ENCODE data around the gene FADD.

Gene FADD

DNA sequence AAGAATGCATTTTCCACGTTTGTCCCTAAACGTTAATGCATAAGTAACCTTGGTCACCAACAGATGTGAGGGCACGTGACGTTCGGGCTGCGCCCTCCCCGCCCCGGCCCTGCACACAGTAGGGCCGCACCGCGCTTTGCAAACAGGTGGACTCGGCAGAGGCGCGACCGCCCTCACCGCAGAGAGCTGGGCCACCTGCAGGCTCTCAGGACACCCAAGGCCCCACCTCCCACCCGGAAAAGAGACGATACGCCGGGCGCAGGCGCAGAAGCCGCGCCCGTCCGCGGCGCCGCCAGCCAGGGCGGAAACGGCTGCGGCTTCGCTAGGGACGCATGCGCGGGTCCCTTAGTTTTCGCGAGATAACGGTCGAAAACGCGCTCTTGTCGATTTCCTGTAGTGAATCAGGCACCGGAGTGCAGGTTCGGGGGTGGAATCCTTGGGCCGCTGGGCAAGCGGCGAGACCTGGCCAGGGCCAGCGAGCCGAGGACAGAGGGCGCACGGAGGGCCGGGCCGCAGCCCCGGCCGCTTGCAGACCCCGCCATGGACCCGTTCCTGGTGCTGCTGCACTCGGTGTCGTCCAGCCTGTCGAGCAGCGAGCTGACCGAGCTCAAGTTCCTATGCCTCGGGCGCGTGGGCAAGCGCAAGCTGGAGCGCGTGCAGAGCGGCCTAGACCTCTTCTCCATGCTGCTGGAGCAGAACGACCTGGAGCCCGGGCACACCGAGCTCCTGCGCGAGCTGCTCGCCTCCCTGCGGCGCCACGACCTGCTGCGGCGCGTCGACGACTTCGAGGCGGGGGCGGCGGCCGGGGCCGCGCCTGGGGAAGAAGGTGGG, at the start of gene FADD:
FADD (plus strand) TSS at position 377 of the 831 bp plus-strand sequence; CDS start at position 541, 164 bp downstream.
- DNase-seq: peak; percentile 98

DNA sequence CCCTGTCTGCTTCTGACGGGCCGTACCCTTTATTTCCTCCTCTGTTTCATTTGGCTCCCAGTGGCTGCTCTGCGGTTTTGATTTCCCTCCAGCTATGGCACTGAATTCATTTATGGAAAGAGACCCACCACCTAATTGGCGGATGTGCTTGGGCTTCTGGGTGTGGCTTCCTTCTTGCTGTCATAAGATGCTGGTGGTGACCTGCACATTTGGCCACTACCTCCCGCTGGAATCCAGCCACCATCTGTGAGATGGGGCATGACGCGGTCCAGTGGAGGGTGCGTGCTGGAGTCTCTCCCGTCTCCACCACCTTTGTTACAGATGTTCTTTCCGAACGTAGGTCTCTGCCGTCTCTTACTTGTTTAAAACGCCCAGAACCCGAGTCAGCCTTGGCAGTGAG, 47.7 kb upstream of the FADD start:
- DNase-seq: no peak

DNA sequence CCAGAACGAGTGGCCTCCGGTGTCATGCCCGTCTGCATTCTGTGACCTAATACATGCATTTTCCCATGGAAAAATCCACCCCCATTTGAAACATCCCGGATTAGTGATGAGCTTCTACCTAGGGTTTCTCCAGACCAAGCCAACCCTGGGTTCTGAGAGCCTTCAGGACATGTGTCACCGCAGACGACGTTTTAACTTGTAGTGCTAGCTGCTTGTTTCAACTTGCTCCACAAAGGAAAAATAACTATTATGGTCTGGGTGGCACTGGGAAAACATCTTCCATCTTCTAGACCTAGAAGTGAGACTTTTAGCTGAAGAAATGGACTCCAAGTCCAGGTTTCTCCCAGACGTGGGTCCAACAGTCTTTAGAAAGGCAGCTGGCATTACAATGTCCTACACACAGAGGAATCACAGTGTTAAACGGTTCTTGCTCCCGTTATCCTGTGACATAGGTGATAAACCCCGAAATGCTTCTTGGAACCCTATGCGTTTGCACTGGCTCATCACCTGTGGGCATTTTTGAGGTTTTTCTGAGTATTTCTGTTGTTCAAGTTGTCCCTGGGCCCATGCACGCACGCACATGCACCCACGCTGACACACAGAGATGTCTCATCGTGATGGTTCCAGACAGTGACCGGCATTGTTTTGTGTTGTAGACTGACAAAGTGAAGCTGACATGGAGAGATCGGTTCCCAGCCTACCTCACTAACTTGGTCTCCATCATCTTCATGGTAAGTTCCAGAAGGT, 46.6 kb upstream of the FADD start:
- no peak for DNase-seq

DNA sequence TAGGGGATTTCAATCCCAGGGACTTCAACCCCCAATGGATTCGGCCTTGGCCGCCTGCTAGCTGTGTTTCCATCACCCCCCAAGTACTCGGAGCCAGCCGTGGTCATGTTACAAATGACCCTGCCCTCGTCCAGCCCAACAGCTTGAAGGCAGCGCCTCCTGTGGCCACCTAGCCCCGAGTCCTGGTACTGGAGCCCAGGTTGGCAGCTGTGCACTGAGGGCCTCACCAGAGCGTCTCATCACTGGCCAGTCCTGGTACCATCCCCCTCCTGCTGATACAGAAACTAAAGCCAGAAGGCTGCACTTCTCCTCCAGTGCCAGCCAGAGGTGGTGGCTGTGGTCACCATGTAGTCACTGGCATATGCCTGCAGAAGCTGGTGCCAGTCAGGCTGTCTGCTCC, 44.9 kb upstream of the FADD start:
- peak; percentile 36 for DNase-seq

- no peak for DNase-seq
Observed at GRCh38 chr11:70158757-70159389, 44.2 kb upstream of the FADD start.

GRCh38 chr11:70159627-70160570, 43.2 kb upstream of the FADD start:
- no peak for DNase-seq

- no peak for DNase-seq
Observed at GRCh38 chr11:70161043-70161625, 42.0 kb upstream of the FADD start.

GRCh38 chr11:70164705-70165104, 38.4 kb upstream of the FADD start:
- DNase-seq: no peak

- no peak for DNase-seq
Observed at GRCh38 chr11:70167120-70167519, 36.0 kb upstream of the FADD start.

DNA sequence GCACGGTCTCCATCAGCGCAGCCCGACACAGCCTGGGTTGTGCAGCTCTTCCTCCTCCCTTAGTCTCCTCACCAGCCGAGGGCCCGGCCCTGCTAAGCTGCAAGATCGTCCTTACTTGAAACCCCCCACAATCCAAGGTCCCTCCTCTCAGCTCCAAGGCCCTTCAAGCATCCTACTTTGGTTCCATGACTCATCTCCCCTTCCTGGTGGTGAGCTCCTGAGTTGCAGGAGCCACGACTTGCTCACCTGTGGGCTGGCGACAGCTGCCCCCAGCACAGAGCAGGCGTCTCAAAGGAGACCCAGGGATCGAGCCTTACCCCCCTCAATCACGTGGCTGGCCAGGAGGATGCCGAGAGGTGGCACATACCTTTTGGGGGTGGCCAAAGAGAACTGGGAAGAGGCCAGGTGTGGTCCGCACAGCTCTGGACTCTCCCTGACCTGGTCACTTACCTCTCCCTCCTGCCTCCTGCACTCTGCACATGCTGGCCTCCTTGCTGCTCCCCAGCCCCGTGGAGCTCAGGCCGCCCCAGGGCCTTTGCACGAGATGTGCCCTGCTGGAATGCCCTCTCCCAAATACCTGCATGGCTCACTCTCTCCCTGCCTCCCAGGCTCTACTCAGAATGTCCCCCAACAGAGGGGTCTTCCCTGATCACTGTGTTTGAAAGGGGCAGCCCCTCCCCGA, 35.2 kb upstream of the FADD start:
- DNase-seq: no peak

DNA sequence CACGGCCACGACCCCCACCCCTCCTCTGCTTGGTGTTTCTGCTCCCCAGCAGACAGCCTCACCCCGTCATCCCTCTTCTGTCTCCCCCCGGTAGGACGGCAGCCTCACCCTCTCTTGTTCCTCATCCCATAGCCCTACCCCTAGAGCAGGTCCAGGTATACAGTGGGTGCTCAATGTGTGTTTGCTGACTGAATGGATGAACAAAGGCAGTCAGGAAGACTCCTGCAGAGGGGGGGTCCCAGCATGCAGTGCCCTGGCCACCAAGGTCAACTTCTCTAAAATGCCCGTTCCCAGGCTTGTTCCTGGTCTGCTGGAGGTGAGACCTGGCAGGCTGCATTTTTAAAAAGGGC, 34.7 kb upstream of the FADD start:
- no peak for DNase-seq

- no peak for DNase-seq
Observed at GRCh38 chr11:70169127-70169526, 34.0 kb upstream of the FADD start.

DNA sequence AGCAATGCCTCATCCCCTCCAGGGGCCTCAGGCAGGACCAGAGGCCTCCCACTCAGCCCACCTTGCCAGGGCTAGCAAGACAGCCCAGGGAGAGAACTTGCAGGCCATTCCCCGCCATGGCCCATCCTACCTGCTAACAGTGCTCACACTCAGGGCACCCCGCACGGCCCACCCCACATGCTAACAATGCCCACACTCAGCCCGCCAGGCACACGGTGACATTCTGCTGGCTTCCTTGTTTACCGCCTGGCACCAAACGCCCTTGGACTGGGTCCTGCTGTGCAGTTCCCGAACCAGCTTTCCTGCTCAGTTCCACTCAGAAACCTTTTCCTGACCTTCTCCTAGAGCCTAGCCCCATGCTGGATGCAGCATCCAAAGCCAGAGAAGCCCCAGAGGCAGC, 33.5 kb upstream of the FADD start:
- DNase-seq: no peak

- DNase-seq: no peak
Observed at GRCh38 chr11:70170596-70171210, 32.4 kb upstream of the FADD start.

DNA sequence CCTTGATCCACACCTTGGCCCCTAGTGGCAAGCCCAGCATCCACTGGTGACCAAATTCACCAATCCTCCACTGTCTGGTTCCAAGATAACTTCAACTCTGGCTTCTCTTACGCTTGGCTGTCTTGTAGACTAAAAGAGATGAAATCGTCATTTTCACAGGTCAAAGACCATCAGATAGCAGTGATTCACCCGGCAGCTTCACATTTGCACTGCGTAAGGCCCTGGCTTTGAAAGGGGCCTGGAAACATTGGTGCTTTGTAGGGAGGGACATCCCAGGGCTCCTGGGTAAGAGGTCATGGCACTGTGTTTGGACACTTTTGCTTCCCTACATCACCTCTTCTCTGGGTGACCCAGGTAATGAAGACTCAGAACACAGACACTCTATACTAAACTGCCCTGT, 30.1 kb upstream of the FADD start:
- DNase-seq: no peak

DNA sequence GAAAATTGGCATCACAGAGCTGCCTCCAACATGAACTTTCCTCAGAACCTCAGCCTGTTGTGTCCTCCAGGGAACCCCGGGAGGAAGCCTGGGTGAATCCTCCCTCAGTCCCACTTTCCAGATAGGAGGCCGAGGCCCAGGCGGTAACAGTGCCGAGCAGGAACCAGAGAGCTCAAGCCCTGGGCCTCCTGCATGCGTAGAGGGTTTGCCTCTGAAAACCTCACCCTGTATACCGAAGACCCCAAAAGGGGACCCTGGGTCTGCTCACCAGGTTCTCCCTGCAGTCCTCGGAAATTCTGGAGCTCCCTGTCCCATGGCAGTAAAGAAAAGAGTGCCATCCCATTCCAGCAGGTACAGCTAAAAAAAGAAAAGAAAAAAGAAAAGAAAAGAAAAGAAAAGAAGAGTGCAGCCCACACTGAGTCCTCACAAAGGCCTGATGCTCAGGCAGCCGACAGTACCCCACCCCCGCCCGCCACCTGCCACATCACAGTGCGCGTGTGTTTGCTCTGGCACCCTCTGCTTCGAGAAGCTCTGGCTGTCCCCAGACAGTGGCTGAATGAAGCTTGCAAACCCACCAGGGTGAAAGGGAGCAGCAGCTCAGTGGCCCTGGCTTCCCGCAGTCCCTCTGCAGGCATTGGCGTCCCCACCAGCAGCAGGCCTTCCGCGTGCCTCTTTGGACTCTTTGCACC, 28.4 kb upstream of the FADD start:
- DNase-seq: peak; percentile 81

- no peak for DNase-seq
Observed at GRCh38 chr11:70175236-70175698, 27.8 kb upstream of the FADD start.

DNA sequence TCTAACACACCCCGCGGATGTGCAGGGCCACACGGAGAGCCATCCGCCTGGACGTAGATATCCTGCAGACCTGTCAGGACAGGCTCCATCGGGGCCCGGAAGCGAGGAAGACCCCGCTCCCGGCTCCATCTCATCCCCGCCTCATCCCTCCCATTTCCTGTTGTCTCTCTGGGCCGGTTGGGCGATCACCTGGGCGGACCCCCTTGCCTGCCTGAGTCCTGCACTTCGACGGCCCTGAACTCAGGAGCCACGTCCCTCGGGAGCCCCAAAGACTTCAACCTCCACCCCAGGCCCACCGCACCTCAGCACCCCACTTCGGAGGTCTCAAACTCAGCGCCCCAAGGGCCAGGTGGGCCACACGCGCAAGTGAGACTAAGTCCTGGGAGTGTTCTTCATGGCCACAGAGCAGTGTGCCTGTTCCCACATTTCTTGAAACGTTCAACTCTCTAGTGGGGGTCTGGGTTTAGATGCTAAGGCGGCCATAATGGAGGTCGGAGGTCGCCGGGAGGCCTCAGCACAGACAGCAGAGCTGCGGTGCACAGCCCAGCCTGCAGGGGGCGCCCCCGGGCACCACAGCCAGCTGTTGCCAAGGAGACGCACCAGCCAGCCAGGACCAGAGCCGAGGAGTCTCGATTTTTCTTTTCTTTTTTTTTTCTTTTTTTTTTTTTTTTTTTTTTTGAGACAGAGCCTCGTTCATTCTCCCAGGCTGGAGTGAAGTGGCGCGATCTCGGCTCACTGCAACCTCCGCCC, 26.0 kb upstream of the FADD start:
- DNase-seq: no peak

DNA sequence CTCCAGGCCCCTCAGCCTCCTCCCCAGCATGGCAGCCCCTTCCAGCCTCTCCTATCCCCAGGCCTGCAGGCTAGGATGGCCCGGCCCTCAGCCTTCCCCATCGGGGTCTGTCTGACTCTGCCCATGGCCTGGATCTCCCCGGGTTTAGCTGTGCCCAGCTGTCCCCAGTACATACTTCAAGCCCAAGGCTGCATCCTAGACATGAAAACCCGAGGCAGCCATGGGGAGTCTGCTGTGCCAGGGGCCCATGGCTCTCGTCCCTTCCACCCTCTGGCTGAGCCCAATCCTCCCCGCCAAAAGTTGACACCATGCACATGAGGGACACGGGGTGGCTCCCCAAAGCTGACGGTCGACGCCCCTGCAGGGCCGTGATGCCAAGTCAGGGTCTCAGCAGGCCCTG, 22.2 kb upstream of the FADD start:
- DNase-seq: no peak

DNA sequence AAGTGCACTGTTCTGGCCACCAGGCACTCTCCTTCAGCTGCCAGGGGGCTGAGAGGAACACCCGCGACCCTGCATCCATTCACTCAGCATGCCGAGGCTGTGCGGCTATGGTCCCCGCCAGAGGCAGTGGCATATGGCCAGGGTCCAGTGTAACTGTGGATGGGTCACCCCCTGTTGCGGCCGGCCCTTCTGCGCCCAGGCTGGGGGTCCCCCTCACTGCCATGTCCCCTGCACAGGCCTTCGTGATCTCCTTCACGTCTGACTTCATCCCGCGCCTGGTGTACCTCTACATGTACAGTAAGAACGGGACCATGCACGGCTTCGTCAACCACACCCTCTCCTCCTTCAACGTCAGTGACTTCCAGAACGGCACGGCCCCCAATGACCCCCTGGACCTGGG, 20.8 kb upstream of the FADD start:
- DNase-seq: no peak

Data from eye (tissue), 1 donor.